GM18505 (cell line): Measurements from ENCODE around the gene OR6S1.
"Not testable (repeated sequence)": the region's sequence is repeated elsewhere in the genome, so short reads cannot be mapped to it uniquely, and the experiment has no call there.

Source experiments
- ATAC-seq: cut with Tn5 transposase; IDR thresholded peaks from one replicate; pipeline ENCODE4 v1.9.1; 2021; ENCODE audit not compliant: unreplicated experiment
- POLR2A ChIP-seq: IDR thresholded peaks from 4 replicates; pipeline ENCODE4 v1.6.1; 2011; ENCODE audit warnings: borderline replicate concordance; ENCODE audit not compliant: insufficient read depth, insufficient read length; ENCODE audit errors: extremely low read depth

OR6S1 gene

GRCh38 chr14:20657216-20658211, 16.0 kb upstream of the OR6S1 start:
- no peak for TF ChIP-seq POLR2A
- ATAC-seq, result no peak

GRCh38 chr14:20656274-20656673, 14.8 kb upstream of the OR6S1 start:
- no peak for TF ChIP-seq POLR2A
- ATAC-seq, result no peak

GRCh38 chr14:20655851-20656250, 14.4 kb upstream of the OR6S1 start:
- no peak for TF ChIP-seq POLR2A
- no peak for ATAC-seq

GRCh38 chr14:20652996-20653975, 11.8 kb upstream of the OR6S1 start:
- TF ChIP-seq POLR2A, result no peak
- peak; percentile 69 for ATAC-seq

- no peak for ATAC-seq
- TF ChIP-seq POLR2A, result no peak
These were observed 4.0 kb upstream of the OR6S1 start for GRCh38 chr14:20645481-20645880.

GRCh38 chr14:20644520-20644919, 3.0 kb upstream of the OR6S1 start:
- no peak for TF ChIP-seq POLR2A
- no peak for ATAC-seq

- not testable (repeated sequence) for ATAC-seq
These were observed 1.3 kb upstream of the OR6S1 start for GRCh38 chr14:20642755-20643154.

- no peak for TF ChIP-seq POLR2A
- ATAC-seq, result no peak
These were observed 691 bp upstream of the OR6S1 start for GRCh38 chr14:20642182-20642581.

GRCh38 chr14:20632831-20633691, 8.4 kb downstream of the OR6S1 start:
- no peak for TF ChIP-seq POLR2A

GRCh38 chr14:20632448-20632830, 9.1 kb downstream of the OR6S1 start:
- peak; percentile 19 for ATAC-seq

More at GRCh38 chr14:20632831-20633691, 8.4 kb downstream of the OR6S1 start:
- ATAC-seq, result peak; percentile 50

GRCh38 chr14:20631880-20632389, 9.6 kb downstream of the OR6S1 start:
- no peak for TF ChIP-seq POLR2A
- no peak for ATAC-seq

More at GRCh38 chr14:20632448-20632830, 9.1 kb downstream of the OR6S1 start:
- no peak for TF ChIP-seq POLR2A
